Left lung (tissue), 10 donors: Measurements from ENCODE around the gene HCN4. TPM values are rescaled to one million over a fixed set of nuclear protein-coding genes. Genes with fewer than 3 reads are reported as not detected.

Experiments
- ATAC-seq: fragments of 200-7000 bp; cut with Tn5 transposase; one replicate; pipeline ENCODE4 v1.9.1; 2020; ENCODE audit warnings: moderate library complexity
- DNase-seq, 4 donors: peaks; one replicate each; pipeline ENCODE4 v3.0.0-alpha.2; 2013 to 2020
- H3K27ac ChIP-seq, 2 donors: fragments of 200-600 bp; sonication (generic) in 1 of 2; one replicate each; pipeline versions ENCODE4 v1.5.0 to v1.8.0; 2020 to 2021
- H3K27me3 ChIP-seq, 2 donors: fragments of 200-600 bp; sonication (generic) in 1 of 2; one replicate each; pipeline versions ENCODE4 v1.5.0 to v1.8.0; 2020 to 2021
- H3K36me3 ChIP-seq, 2 donors: fragments of 200-600 bp; sonication (generic) in 1 of 2; one replicate each; pipeline versions ENCODE4 v1.5.0 to v1.8.0; 2020 to 2021
- H3K4me1 ChIP-seq, 2 donors: fragments of 200-600 bp; one replicate each; pipeline ENCODE4 v1.8.0; 2021
- H3K4me3 ChIP-seq, 2 donors: fragments of 200-600 bp; sonication (generic) in 1 of 2; one replicate each; pipeline versions ENCODE4 v1.5.0 to v1.8.0; 2020 to 2021; ENCODE audit warnings: mild to moderate bottlenecking in 1 of 2
- H3K9me3 ChIP-seq, 2 donors: fragments of 200-600 bp; sonication (generic) in 1 of 2; one replicate each; pipeline versions ENCODE4 v1.5.0 to v1.8.0; 2020 to 2021
- CTCF ChIP-seq, 2 donors: fragments of 200-600 bp; sonication (generic) in 1 of 2; IDR thresholded peaks; one replicate each; pipeline versions ENCODE4 v1.5.0 to v1.8.0; 2021; ENCODE audit warnings: antibody characterized with exemption in 2 of 2
- intact Hi-C, 2 donors: fragments of 100-400 bp; cut with DNase I; formaldehyde crosslinking; loops; one replicate each; pipeline versions ENCODE4 v1.11.2 to v1.14.2; 2022
- polyA plus RNA-seq, 6 donors: library from polyadenylated mRNA; unstranded; fragments of 120-200 nt; gene quantifications; one replicate each; pipeline ENCODE4 v1.2.1, GENCODE V29; 2013; ENCODE audit not compliant: insufficient read length in 6 of 6
- total RNA-seq, 2 donors: library from RNA; stranded (reverse); fragmentation: NEBNext Ultra II Directional; extraction: Animal tissue kit (Norgen Biotek cat#: 25700); gene quantifications; one replicate each; pipeline ENCODE4 v1.2.1, GENCODE V29; 2021
- donor health status: DM: no; HTN: yes; CAD: no.
- donor health status: DM: no; HTN: no; CAD: no.

HCN4 gene
- total and polyA plus RNA-seq, 8 donors, result 0.09 to 0.27 (median 0.18) TPM

DNA sequence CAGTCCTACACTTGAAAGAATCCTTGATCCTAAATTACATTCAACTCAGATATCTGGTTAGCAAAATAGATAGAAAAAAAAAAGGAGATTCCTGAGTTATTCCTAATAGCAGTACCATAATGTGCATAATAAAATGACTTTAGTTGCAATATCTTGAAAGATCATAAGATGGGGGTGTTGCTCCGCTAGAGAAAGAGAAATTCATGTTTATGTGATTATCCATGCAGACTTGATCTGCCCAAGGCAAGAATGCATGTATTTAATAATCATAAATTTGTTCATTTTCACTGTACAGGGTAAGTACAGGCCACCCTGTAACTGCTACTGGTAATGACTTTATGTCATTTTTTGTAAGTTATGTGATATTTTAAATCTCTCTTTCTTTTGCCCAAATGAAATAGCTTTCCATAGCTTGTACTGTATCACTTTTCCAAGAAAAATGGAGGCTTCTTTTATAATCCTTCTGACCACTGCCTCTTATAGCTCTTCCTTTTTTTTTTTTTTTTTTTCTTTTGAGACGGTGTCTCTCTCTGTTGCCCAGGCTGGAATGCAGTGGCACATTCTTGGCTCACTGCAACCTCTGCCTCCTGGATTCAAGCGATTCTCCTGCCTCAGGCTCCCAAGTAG lies 84.6 kb downstream of the HCN4 start:
- no peak for ATAC-seq
- Histone ChIP-seq H3K9me3 (no peaks in the 10 kb centered on the region), H3K27me3 (no peaks in the 10 kb centered on the region), H3K4me1 (peaks cover 0 to 24% of the 10 kb centered on the region in 2 donors), H3K4me3 (no peak overlapping the region), H3K27ac (no peak overlapping the region), H3K36me3 (peaks cover 0 to 26% of the 10 kb centered on the region in 2 donors)
- intact Hi-C loops, result no loop called here
- DNase-seq, result no peak
- no peak for TF ChIP-seq CTCF (IDR thresholded peaks at IDR 0.05)

DNA sequence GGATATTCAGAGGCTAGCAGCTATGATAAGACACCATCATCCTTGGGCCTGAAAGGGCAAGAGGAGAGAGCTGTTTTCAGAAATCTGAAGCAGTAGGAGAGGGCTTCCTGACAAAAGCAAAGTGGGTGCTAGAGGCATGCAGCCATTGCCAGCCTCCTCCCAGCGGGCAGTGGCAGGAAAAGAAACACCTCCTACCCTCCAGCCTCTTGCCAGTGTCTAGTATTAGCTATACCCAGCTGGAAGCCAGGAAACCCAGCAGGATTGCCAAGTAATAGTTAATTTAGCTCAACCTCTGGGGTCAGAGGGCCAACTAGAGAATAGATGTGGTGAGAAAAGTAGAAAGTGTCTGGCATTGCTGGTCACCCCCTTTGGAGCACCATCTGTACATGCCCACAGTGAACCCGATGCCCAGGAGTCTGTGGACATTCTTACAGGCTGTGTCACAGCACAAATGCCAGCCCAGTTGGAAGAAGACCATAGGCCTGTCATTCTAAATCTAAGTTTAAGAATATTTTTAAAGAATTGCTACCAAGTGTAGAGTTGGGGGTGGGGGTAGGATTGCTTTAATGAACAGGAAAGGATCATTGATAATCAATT lies 85.3 kb downstream of the HCN4 start:
- H3K36me3 ChIP-seq, result peaks cover 0 to 19% of the 10 kb centered on the region in 2 donors
- no peak for TF ChIP-seq CTCF (IDR thresholded peaks at IDR 0.05)
- intact Hi-C loops, result no loop called here
- H3K9me3 ChIP-seq, result no peaks in the 10 kb centered on the region
- no peak overlapping the region for H3K27ac ChIP-seq
- peaks cover 0 to 17% of the 10 kb centered on the region in 2 donors for H3K4me1 ChIP-seq
- H3K27me3 ChIP-seq, result no peaks in the 10 kb centered on the region
- ATAC-seq (no peak), DNase-seq (no peak)
- H3K4me3 ChIP-seq, result no peak overlapping the region

GRCh38 chr15:73282567-73283365 lies 86.0 kb downstream of the HCN4 start:
- DNase-seq (no peak), ATAC-seq (no peak)
- H3K36me3 ChIP-seq, result peaks cover 0 to 14% of the 10 kb centered on the region in 2 donors
- intact Hi-C loops, result no loop called here
- peaks cover 0 to 17% of the 10 kb centered on the region in 2 donors for H3K4me1 ChIP-seq
- H3K9me3 ChIP-seq, result no peaks in the 10 kb centered on the region
- H3K4me3 ChIP-seq, result no peak overlapping the region
- no peak overlapping the region for H3K27ac ChIP-seq
- TF ChIP-seq CTCF (IDR thresholded peaks at IDR 0.05), result no peak
- H3K27me3 ChIP-seq, result no peaks in the 10 kb centered on the region

DNA sequence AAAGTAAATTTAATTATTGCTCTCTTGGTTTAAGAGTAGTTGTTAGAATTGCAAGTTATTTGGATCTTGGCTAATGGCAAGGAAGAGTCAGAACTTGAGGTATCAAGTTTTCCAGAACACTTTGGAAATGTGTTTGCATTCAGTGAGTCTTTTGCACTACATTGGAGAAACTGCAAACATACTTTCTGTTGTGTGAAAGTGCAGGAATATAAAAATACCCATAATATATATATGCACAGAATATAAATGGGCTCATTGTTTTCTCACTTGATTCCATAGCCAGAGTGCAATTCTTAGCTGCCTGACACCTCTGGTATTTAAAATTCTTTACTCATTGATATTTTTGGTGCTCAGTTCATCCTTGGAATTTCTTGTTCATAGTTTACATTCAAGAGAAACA lies 92.9 kb downstream of the HCN4 start:
- ATAC-seq (no peak), DNase-seq (no peak)
- no peaks in the 10 kb centered on the region for H3K36me3 ChIP-seq
- no peak for TF ChIP-seq CTCF (IDR thresholded peaks at IDR 0.05)
- H3K9me3 ChIP-seq, result no peaks in the 10 kb centered on the region
- no peaks in the 10 kb centered on the region for H3K4me1 ChIP-seq
- intact Hi-C loops, result no loop called here
- no peak overlapping the region for H3K27ac ChIP-seq
- no peak overlapping the region for H3K4me3 ChIP-seq
- H3K27me3 ChIP-seq, result no peaks in the 10 kb centered on the region
